ENCODE results near the gene FKBP8.
"Not testable (repeated sequence)": the region's sequence is repeated elsewhere in the genome, so short reads cannot be mapped to it uniquely, and the experiment has no call there.

FKBP8 gene

DNA sequence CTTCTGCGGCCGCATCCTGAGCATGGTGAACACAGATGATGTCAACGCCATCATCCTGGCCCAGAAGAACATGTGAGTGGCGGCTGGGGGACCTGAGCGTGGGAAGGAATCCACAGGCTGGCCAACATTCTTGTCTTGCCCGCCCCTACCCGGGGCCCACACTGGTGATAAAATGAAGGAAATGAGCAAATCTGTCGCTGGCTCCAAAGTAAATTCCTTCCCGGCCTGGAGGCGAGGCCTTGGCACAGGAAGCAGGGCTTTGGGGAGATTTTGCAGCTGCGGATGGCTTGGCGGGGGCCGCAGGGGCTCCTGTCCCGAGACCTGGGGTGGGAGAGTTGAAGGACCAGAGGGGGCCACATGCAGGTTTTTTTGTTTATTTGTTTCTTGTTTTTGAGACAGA is 18.7 kb upstream of the FKBP8 start:
- FAIRE-seq, result no peak

GRCh38 chr19:18559685-18560084 is 16.3 kb upstream of the FKBP8 start:
- no peak for FAIRE-seq

More for the DNA sequence above, 18.7 kb upstream of the FKBP8 start:
- no peak for DNase-seq (ENCODE audit: extremely low spot score, insufficient read length, low read depth)

GRCh38 chr19:18558604-18559003 is 15.2 kb upstream of the FKBP8 start:
- FAIRE-seq, result peak; percentile 57
- DNase-seq (ENCODE audit: extremely low spot score, insufficient read length, low read depth), result no peak

More at GRCh38 chr19:18559685-18560084, 16.3 kb upstream of the FKBP8 start:
- no peak for DNase-seq (ENCODE audit: extremely low spot score, insufficient read length, low read depth)

DNA sequence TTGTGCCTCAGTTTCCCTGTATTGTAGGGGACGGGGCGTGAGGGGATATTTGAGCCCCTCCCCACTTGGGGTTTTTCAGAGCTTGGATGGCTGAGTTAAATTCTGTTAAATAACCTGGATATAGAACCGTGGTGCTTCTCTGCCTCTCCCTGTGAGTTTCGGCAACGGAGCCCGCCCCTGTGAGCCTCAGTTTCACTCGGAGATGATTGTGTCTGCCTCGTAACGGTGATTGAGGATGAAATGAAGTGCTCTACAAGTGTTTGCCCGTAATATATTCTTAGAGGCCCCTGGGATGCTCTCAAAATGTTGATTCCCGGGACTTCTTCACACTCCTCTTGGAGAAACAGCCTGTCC is 14.8 kb upstream of the FKBP8 start:
- FAIRE-seq (no peak), DNase-seq (ENCODE audit: extremely low spot score, insufficient read length, low read depth) (no peak)

DNA sequence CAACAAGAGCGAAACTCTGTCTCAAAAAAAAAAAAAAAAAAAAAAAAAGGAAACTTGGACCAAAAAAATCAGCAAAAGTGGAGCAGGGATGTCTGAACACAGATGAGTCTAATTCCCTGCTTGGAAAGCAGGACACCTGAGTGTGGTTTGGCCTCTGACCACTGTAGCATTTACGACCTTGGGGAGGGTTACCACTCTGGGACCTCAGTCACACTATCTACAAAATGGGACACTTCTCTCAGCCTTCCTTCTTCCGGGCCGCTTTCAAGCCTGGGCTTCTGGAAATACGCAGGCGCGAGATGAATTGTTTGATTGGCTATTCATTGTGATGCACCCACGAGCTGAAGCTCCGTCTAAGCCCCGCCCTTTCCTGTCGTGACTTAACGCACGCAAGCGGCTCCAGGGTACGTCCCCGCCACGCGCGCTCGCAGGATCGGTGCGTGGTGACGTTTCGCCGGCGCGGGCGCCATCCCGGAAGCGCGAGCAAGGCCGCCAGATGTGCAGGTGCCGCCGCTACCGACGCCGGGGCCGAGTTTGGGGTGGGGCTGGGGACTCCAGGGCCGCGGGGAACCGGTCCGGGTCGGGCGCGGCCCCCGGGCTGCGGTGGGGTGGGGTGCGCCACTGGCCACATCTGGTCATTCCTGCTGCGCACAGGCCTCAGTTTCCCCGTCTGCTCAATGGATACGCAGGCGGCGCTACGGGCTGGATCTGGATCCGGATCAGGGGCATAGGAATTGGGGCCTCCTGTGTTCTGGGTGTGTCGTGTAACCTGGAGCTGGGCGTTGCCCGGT is 14.2 kb upstream of the FKBP8 start, which contains the start of gene KXD1:
KXD1 (plus strand) TSS at position 460 of the 791 bp plus-strand sequence. CDS start 4,187 bp downstream, outside the sequence.
- DNase-seq (ENCODE audit: extremely low spot score, insufficient read length, low read depth), result peak; percentile 95
- FAIRE-seq, result peak; percentile 100

DNA sequence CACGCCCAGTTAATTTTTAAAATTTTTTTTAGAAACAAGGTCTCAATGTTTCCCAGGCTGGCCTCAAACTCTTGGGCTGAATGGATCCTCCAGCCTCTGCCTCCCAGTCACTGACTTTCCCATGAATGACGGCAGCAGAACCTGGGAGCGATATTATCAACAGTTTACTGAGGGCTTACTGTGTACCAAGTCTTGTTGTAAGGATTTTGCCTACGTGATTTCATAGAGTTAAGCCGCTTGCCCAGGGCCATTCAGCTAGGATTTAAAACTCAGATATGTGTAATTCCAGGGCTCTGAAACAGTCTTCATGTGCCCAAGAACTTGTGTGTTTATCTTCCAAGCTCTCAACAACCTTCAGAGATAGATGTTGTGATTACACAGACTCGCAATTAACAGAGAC is 8.3 kb upstream of the FKBP8 start:
- FAIRE-seq (no peak), DNase-seq (ENCODE audit: extremely low spot score, insufficient read length, low read depth) (no peak)

DNA sequence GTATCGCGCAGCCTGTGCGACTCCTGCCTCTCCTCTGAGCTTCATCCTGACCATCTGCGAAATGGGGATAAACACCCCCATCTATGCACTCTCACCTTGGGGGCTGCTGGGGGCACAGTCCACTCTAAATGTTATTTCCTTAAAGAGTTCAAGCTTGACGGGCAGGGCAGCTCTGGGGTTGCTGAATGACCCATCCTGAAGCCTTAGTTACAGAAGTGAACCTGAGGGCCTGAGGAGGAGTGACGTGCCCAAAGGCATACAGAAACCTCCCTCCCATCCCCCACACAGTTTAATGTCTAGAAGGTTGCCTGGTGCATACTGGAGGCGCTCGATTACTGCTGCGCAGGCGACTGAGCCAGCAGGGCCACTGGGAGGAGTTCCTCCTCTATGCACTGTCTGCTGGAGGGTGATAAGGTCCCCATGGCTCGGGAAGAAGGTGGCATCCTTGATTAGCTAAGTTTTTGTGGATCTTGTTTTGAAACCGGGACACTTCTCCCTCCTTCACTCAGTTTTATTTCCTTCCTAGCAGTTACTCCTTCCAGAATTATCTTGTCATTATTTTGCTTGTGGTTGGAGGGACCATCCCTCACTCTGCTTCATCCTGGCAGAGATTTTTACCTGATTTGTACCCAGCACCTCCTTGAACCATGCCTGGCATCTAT is 572 bp upstream of the FKBP8 start:
- DNase-seq (ENCODE audit: extremely low spot score, insufficient read length, low read depth), result peak; percentile 69
- FAIRE-seq, result peak; percentile 85

DNA sequence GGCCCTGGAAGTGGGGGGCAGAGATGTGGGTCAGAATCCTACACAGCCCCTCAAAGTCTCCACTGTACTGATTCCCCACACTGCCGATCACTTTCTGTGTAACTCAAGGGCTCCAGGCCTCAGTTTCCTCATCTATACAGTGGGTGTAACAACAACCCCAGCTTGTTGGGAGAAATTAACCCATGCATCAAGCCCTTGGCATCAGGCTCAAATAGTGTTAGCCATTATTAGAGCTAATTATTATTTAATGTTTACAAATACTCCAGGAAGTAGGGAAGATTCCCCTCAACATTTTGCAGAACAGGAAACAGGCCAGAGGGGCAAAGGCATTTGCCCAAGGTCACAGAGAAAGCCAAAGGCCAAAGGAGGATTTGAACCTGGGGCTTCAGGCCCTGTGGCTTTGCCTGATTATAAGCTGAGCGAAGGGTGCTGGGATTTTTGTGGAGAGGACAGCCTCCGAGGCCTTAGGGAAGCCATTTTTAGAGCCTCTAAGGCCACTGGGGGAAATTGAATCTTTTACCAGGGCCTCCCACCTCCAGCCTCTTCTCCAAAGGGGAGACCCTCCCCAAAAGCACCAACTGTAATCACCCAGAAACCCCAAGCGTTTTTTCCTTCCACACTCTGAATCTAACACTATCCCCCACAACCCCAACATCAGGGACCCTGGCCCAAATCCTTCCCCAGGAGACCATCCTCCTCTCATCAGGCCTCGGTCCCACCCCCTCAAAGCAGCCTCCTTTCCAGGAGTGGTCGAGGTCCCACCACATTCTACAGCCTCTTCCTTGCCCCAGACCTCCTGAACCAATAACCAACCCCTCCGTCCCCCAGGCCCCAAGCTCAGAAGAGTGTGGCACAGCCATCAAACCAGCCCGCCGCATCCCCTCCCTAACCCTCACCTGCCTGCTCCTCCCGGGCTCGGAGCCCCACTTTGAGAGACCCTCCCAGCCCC is 1.1 kb downstream of the FKBP8 start:
- FAIRE-seq (no peak), DNase-seq (ENCODE audit: extremely low spot score, insufficient read length, low read depth) (no peak)

DNA sequence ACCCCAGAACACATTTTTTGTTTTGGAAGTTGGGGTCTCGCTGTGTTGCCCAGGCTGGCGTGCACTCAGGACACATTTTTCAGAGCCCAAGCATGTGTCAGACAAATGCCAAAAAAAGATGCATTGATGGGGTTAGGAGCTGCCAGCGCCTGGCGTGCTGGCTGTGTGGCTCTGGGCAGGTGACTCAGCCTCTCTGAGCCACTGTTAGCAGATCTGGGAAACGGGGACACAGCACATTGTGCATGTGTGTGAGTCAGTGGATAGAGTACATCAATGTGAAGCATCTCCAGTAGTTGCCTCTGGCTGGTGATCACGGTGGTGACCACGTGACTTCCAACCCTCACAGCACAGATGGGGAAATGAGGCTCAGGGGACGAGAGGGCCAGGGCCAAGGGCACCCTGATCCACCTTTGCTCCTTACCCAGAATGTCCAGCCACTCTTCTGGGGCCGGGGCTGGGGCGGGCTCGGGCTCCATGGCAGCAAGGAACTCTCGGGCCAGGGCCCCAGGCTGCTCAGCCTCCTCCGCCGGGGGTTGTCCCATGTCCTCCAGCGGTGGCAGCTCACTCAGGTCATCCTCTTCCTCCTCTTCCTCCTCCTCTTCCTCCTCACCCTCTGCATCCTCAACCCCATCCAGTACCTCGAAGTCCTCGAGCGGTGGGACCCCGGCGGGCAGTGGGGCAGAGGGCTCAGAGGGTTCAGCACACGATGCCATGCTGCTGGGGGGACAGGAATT is 1.9 kb downstream of the FKBP8 start:
- FAIRE-seq (no peak), DNase-seq (ENCODE audit: extremely low spot score, insufficient read length, low read depth) (no peak)

DNA sequence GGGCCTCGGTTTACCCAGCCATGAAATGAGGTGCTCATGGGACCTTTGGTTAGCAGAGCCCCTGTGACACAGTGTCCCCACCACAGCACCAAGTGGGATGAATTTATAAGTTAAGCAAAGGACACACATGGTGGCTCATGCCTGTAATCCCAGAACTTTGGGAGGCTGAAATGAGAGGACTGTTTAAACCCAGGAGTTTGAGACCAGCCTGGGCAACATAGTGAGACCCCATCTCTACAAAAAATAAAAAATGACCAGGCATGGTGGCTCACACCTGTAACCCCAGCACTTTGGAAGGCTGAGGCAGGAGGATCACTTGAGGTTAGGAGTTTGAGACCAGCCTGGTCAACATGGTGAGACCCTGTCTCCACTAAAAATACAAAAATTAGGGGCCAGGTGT is 3.2 kb downstream of the FKBP8 start:
- not testable (repeated sequence) for FAIRE-seq; DNase-seq (ENCODE audit: extremely low spot score, insufficient read length, low read depth)

DNA sequence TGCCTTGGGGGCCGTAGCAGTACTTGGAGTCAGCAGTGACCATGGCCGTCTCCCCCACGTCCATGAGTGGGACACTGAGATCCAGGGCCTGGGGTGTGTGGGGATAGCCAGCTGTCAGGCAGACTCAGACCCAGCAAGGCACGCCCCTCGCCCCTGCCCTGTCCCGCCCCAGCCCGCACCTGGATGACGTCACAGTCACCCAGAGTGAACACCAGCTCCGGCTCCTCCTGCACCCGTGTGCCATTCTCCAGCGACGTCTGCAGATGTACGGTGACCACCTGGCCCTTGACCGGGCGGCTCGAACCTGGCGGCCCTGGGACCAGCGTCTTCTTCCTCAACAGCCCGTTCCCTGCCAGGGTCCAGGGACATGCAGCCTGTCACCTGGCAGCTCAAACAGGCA is 4.0 kb downstream of the FKBP8 start:
- no peak for FAIRE-seq
- no peak for DNase-seq (ENCODE audit: extremely low spot score, insufficient read length, low read depth)

- no peak for DNase-seq (ENCODE audit: extremely low spot score, insufficient read length, low read depth)
- FAIRE-seq, result no peak
Measured at GRCh38 chr19:18538115-18538514, 5.3 kb downstream of the FKBP8 start.

DNA sequence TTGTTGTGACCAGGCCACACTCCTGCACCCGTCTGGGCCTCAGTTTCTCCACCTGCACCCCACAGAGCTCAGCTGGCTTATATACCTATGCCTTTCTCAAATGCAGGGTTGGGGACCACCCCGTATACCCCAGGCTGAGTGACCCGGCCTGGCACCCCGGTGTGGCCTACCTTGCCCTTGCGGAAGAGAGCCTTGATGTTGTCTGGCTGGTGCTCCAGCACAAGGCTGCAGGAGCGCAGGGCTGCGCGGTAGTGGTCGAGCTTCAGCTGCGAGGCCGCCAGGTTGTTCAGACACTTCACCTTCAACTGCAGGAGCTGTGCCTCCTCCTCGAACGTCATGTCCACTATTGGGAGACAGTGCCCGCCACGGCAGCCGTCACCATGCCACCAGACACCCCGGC is 5.9 kb downstream of the FKBP8 start:
- DNase-seq (ENCODE audit: extremely low spot score, insufficient read length, low read depth) (no peak), FAIRE-seq (no peak)

- DNase-seq (ENCODE audit: extremely low spot score, insufficient read length, low read depth) (no peak), FAIRE-seq (no peak)
Measured at GRCh38 chr19:18536475-18536874, 6.9 kb downstream of the FKBP8 start.

DNA sequence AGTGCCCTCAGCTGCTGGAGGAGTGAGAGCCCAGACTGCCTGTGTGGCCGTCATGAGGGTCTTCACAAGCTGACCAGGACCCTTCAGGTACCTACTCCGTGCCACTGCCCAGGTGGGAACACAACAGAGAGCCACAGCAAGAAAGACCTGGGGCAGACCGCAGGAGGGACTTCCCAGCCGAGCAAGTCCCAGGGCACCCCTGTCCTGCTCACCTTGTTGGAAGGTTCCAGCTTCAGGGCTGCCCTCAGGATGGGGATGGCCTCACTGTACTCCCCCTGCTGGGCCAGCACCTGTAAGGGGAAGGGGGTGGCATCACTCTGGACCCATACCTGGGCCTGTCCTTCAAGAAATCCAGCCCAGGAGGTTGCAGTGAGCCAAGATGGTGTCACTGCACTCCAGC is 10.3 kb downstream of the FKBP8 start:
- DNase-seq (ENCODE audit: extremely low spot score, insufficient read length, low read depth) (no peak), FAIRE-seq (no peak)

DNA sequence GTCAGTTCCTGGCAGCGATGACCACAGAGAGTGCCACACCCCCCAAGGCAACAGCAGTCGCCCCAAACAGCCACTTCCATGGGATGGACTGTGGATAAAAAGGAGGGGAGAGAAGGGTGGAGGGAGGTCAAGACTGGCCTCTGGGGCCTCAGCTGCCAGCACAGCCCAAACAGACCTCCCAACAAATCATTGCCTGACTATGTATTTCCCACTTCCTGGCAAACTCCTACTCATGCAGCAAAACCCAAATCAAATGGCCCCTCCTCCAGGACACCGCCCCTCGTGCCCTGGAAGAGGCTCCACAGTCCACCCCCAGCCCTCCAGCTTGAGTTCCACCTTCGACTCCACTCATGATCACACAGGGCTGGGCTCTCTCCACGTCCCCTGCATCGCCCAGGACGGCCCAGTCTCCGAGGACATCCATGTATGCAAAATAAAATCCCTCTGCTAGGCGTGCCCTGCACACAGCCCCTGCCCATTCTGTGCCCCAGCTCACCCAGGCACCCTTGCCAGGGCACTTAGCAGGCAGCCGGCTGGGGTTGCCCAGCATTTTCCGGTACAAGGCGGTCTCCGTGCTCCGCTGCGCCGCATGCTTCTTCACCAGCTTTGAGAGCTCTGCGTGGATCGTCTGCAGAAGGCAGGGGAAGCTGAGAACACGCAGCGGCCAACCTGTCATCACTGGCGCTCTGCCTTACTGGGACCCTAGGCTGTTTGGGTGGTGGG is 11.0 kb downstream of the FKBP8 start:
- DNase-seq (ENCODE audit: extremely low spot score, insufficient read length, low read depth) (no peak), FAIRE-seq (no peak)

DNA sequence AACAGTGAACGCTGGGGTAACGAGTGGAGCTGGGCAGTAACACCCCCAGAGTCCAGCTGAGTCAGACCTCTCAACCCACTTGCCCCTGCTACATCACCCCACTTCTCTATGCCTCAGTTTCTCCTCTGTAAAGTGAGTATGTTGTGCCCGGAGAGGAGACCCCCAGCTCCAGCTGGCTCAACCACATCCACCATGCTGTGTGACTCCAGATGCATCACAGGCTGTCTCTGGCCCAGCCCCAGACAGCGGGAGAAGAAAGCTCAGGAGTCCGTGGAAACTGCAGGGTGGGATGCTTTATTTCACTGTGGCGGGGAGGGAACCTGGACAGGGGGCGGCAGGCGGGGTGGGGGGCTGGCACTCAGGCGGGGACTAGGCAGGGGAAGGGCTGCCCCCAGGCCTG is 11.9 kb downstream of the FKBP8 start:
- FAIRE-seq (no peak), DNase-seq (ENCODE audit: extremely low spot score, insufficient read length, low read depth) (no peak)

DNA sequence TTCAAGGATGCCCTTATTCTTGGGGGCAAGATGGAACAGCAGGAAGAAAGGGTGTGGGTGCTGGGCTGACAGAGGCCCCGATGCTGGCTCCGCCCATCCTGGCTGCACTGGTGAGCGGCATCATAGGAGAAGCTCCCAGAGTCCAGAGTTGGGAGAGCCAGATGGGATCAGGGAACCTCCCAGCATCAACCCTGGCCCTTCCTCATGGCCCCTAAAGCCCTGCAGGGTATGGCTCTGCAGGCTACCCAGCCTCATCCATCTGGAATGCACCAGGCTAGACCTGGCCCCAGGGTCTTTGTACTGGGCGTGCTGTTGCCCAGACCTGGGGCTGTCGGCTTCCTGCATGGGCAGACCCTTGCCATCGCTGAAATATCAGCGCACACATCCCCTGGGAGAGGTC is 13.6 kb downstream of the FKBP8 start:
- FAIRE-seq (no peak), DNase-seq (ENCODE audit: extremely low spot score, insufficient read length, low read depth) (no peak)

DNA sequence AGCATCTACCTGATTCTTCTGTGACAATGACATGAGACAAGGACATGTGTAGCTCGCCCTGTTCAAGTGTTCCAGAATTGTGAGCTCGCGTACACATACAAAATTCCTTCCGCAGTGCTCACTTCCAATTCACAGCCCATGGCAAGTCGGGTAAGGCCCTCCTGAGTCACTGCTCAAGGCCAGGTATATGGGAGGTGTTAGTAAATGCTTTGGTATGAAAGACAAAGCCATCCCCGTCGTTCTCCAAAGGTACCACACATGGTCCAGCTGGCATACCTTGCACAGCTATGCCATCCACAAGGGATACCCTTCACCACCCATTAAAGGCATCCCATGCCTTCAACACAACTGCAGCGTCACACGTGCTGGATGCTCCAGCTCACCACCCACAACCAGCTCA is 17.1 kb downstream of the FKBP8 start:
- FAIRE-seq (no peak), DNase-seq (ENCODE audit: extremely low spot score, insufficient read length, low read depth) (no peak)
